Stimulated activated CD4-positive, alpha-beta T cell treated with anti-CD3 and anti-CD28 coated beads, Interleukin-1b, Interleukin-23, amount 100 ng/mL, for 4 hours (primary cell): Measurements from ENCODE around the gene C12orf60.
A peak's percentile ranks its signal among the peaks of the same experiment; 100 is the strongest.
"Not testable (repeated sequence)": the region's sequence is repeated elsewhere in the genome, so short reads cannot be mapped to it uniquely, and the experiment has no call there.

Experiments
- DNase-seq, 2 donors: peaks; one replicate each; pipeline ENCODE4 v3.0.0-alpha.2; 2020; ENCODE audit warnings: low read depth in 2 of 2

Gene C12orf60

GRCh38 chr12:14803011-14803829 is at the start of gene C12orf60, which contains the start of gene WBP11:
TSS of gene C12orf60 (plus strand) at chr12:14803670. CDS start at chr12:14822936, 19,266 bp downstream.
TSS of gene WBP11 (minus strand) at chr12:14803478. CDS start at chr12:14801383, 2,095 bp downstream.
- DNase-seq: peak; percentile 68 to 75

GRCh38 chr12:14756334-14757143 is 46.9 kb upstream of the C12orf60 start:
- DNase-seq: no peak

GRCh38 chr12:14759711-14760280 is 43.7 kb upstream of the C12orf60 start:
- not testable (repeated sequence) for DNase-seq

- DNase-seq: no peak
Measured at GRCh38 chr12:14765398-14765797, 38.1 kb upstream of the C12orf60 start.

- not testable (repeated sequence) for DNase-seq
Measured at GRCh38 chr12:14766020-14766419, 37.5 kb upstream of the C12orf60 start.

GRCh38 chr12:14766649-14767215 is 36.7 kb upstream of the C12orf60 start:
- no peak for DNase-seq

- DNase-seq: no peak
Measured at GRCh38 chr12:14767617-14768016, 35.9 kb upstream of the C12orf60 start.

GRCh38 chr12:14768823-14769405 is 34.6 kb upstream of the C12orf60 start:
- DNase-seq: peak; percentile 2 to 12

- DNase-seq: peak in 1 of 2 donors; percentile 2
Measured at GRCh38 chr12:14769466-14769968, 34.0 kb upstream of the C12orf60 start.

- peak; percentile 72 to 84 for DNase-seq
Measured at GRCh38 chr12:14769969-14770495, 33.4 kb upstream of the C12orf60 start.

GRCh38 chr12:14770496-14771461 is 32.7 kb upstream of the C12orf60 start:
- DNase-seq: peak; percentile 78 to 93

- peak; percentile 4 to 31 for DNase-seq
Measured at GRCh38 chr12:14771651-14772137, 31.8 kb upstream of the C12orf60 start.

GRCh38 chr12:14772946-14773345 is 30.5 kb upstream of the C12orf60 start:
- DNase-seq: no peak

GRCh38 chr12:14773685-14774073 is 29.8 kb upstream of the C12orf60 start:
- peak in 1 of 2 donors; percentile 25 for DNase-seq

GRCh38 chr12:14774074-14774905 is 29.2 kb upstream of the C12orf60 start:
- peak; percentile 72 to 76 for DNase-seq

GRCh38 chr12:14774906-14775635 is 28.4 kb upstream of the C12orf60 start:
- DNase-seq: peak; percentile 8 to 11

GRCh38 chr12:14775636-14775980 is 27.9 kb upstream of the C12orf60 start:
- DNase-seq: no peak
